Activated naive CD4-positive, alpha-beta T cell treated with anti-CD3 and anti-CD28 coated beads, Interleukin-2, amount 50 U/mL, for 72 hours (primary cell): ENCODE measurements around the gene HS1BP3. TPM values are rescaled to one million over a fixed set of nuclear protein-coding genes. Genes with fewer than 3 reads are reported as not detected.
A peak's percentile ranks its signal among the peaks of the same experiment; 100 is the strongest.

Experiments used
- ATAC-seq, 2 donors: fragments of 150-1000 bp; cut with Tn5 transposase; 2 replicates each; pipeline ENCODE4 v1.10.0; 2021; ENCODE audit warnings: mild to moderate bottlenecking in 2 of 2, moderate library complexity in 2 of 2
- DNase-seq, 2 donors: peaks; one replicate each; pipeline ENCODE4 v3.0.0; 2021 to 2022; ENCODE audit warnings: low spot score in 2 of 2
- H3K27ac Mint-ChIP-seq, 2 donors: one replicate each; pipeline ENCODE4 v1.8.0; 2022; ENCODE audit warnings: mild to moderate bottlenecking in 2 of 2, mixed read lengths in 2 of 2
- H3K36me3 Mint-ChIP-seq, 2 donors: one replicate each; pipeline ENCODE4 v1.8.0; 2022; ENCODE audit warnings: mixed read lengths in 2 of 2
- H3K9me3 Mint-ChIP-seq, 2 donors: one replicate each; pipeline ENCODE4 v1.8.0; 2022; ENCODE audit warnings: mixed read lengths in 2 of 2
- total RNA-seq, 2 donors: library from RNA; stranded (reverse); gene quantifications; one replicate each; pipeline ENCODE4 v1.2.3, GENCODE V29; 2022

The HS1BP3 gene
- total RNA-seq, 2 donors from 2014 or later = 6.1 to 7.9 TPM

DNA sequence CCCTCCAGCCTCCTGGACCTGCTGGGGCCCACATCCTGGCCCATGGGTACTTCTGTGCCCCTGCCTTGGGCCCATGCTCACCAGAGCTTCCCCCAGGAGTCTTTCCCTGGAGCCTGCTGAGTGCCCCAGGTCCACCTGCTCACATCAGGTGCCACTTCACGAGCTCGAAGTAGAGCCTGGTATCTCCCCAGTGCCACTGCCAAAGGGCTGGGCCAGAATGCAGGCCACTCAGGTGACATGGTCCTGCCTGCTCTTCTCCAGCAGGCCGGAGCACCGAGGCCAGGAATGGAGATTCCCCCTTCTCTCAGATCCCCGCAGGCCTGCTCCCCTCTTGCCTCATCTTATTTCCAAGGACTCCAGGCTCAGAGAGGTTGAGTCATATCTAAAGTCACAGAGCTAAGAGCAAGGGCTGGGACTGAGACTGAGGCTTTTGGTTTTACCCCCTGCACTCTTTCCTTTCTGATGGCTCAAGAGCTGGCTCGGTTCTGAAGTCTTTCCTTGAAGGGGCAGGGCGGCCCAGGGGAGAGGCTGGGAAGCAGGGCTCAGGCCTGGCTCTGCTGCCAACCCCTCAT is 79.2 kb downstream of the HS1BP3 start:
- Mint-ChIP-seq H3K36me3 (peaks cover 0 to 5% of the 10 kb centered on the region in 2 donors), H3K27ac (peak overlapping the region; percentile 25 to 36), H3K9me3 (peaks cover 0 to 5% of the 10 kb centered on the region in 2 donors)
- peak in 1 of 2 donors; percentile 52 for ATAC-seq
- no peak for DNase-seq

DNA sequence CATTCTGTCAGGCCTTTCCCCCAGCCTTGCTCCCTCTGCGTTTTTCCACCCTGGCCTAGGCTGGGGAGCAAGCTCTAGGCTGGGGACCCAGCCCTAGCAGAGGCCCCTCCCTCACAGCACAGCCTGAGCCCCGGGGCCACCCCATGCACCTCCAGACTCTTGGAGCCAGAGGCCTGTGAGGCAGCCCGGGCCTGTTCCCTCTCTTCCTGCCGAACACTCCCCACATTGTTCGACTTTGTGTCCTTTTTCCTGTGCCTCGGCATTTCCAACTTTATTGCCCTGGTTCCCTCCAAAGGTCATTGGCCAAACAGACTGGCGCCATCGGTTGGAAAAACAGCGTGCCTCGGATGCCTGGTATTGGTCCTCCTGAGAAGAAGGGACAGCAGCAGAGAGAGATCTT is 79.7 kb downstream of the HS1BP3 start:
- no peaks in the 10 kb centered on the region for H3K9me3 Mint-ChIP-seq
- DNase-seq (no peak), ATAC-seq (no peak)
- no peaks in the 10 kb centered on the region for H3K36me3 Mint-ChIP-seq
- H3K27ac Mint-ChIP-seq = peak overlapping the region; percentile 25 to 36

DNA sequence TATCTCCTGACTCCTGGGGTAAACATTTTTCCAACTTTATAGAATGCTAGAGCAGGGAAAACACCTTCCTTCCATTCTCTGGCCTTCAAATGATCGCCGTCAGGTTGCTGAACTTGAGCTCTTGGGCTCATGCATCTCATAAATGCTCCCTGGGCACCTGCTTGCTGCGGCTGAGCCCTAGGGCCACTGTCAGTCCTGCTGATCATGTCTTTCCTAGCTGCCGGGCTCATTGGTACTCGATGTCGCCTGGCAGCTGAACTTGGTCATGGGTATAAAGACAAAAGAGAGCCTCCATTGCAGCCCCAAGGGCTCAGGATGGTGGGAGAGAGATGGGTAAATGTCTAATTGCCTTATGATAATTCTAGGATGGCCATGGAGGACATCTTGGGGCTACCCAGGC is 80.6 kb downstream of the HS1BP3 start:
- ATAC-seq = no peak
- peak overlapping the region in 1 of 2 donors; percentile 58 for H3K27ac Mint-ChIP-seq
- H3K9me3 Mint-ChIP-seq = no peaks in the 10 kb centered on the region
- no peak for DNase-seq
- H3K36me3 Mint-ChIP-seq = no peaks in the 10 kb centered on the region

DNA sequence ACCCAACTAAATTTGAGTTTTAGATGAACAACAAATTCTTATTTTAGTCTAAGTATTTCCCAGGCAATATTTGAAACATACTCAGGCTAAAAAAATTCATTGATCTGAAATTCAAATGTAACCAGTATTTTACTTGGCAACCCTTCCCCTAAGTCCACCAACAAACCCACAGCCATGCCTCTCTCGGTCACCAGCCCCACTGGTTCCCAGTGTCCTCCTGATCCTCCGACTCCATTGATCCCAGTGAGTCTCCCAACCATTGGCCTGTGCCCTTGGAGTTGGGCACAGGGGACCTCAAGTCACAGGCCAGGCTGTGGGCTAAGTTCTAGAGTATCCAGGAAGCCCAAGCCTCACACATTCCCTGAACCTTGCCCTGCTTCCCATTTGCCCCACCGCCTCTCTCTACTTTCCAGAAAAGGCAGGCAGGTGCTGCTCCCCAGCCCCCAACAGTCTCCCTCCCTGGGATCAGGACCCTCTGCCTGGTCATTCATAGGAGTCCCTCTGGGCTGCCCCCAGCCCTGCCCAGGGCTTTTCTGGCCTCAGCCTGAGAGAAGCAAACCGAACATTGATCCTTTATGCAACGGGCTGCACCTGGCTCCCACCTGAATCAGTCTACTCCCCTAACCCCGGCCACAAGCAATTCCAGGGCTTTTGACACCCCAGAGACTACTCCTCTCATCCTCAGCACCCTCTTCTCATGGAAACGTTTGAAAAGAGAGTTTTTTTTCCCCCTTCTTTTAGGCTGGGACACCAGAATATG is 81.3 kb downstream of the HS1BP3 start:
- H3K9me3 Mint-ChIP-seq = no peaks in the 10 kb centered on the region
- H3K27ac Mint-ChIP-seq = peak overlapping the region in 1 of 2 donors; percentile 58
- no peak for ATAC-seq
- H3K36me3 Mint-ChIP-seq = no peaks in the 10 kb centered on the region
- DNase-seq = no peak

DNA sequence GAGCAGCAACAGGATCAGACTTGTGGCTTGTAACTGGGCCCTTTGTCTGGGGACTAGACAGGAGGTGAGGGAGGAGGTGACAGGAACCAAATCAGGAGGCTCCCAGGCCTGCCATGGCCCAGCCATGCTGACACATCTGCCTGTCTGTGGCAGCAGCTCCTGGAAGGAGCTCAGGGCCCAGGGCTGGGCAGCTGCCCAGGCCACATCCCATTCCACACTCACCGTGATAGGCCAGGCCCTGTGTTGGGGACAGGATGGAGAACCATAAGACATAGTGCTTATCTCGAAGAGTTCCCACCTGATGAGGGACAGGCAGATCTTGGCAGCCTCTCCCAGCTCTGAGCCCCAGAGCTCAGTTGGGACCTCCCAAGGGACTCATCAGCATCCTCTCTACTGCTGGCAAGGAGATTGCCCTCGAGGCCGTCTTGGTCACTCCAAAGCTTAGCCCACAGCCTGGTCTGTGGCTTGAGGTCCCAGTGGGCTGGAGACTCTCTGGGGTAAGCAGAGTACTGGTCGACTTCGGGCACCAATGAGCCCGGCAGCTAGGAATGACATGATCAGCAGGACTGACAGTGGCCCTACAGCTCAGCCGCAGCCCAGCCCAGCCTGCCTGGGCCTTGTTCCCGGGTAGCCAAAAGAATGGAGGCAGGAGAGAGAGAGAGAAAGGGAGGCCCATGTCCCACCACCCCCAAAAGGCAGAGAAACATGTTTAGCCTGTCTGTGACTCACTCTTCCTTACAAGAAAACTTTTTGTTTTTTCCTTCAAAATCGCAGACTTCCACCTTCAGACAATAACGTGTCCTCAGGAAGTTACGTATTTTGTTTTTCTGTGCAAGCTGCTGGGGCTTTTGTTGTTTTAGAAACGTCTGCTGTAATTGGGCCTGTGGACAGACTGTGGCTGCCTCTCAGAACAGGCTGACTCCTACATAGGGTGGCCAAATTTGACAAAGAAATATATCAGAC is 82.1 kb downstream of the HS1BP3 start:
- no peak for ATAC-seq
- no peaks in the 10 kb centered on the region for H3K36me3 Mint-ChIP-seq
- H3K27ac Mint-ChIP-seq = peak overlapping the region in 1 of 2 donors; percentile 58
- no peak for DNase-seq
- H3K9me3 Mint-ChIP-seq = no peaks in the 10 kb centered on the region

DNA sequence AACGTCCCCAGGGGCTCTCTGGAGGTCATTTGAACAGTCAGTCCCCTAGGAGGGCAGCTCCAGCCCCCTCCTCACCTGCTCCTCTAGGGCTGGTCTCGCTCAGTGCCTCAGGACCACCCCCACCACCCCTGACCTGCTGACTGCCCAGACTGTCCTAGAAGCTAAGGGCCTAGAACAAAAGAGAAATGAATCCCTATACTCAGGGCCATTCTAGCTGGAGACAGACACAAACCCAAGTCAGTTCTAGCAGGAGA is 83.0 kb downstream of the HS1BP3 start:
- DNase-seq (no peak), ATAC-seq (no peak)
- no peaks in the 10 kb centered on the region for H3K9me3 Mint-ChIP-seq
- H3K36me3 Mint-ChIP-seq = no peaks in the 10 kb centered on the region
- peak overlapping the region in 1 of 2 donors; percentile 15 for H3K27ac Mint-ChIP-seq

Other genes with a start within 250 kb of the HS1BP3 start
- 1 to 10 TPM; 5.9 to 7.1 TPM for gene RHOB, start 204.0 kb downstream of the HS1BP3 start, total RNA-seq
- under 1 TPM in 1 of 2 donors, not detected in 1; 0.07 TPM for gene GDF7, start 16.0 kb upstream of the HS1BP3 start, total RNA-seq
- 10 to 100 TPM; 15.9 to 34.3 TPM for gene LDAH, start 172.0 kb upstream of the HS1BP3 start, total RNA-seq